GM21529 (cell line): ENCODE measurements around the gene CRB1.
"Not testable (repeated sequence)": the region's sequence is repeated elsewhere in the genome, so short reads cannot be mapped to it uniquely, and the experiment has no call there.

ENCODE experiments used
- ATAC-seq: cut with Tn5 transposase; IDR thresholded peaks from one replicate; pipeline ENCODE4 v1.9.1; 2021; ENCODE audit not compliant: unreplicated experiment

Gene CRB1

GRCh38 chr1:197451381-197451780, 183.3 kb downstream of the CRB1 start:
- no peak for ATAC-seq

- ATAC-seq = no peak
Observed at GRCh38 chr1:197453376-197454058, 185.5 kb downstream of the CRB1 start.

- ATAC-seq = no peak
Observed at GRCh38 chr1:197462539-197462938, 194.5 kb downstream of the CRB1 start.

GRCh38 chr1:197463142-197463541, 195.1 kb downstream of the CRB1 start:
- no peak for ATAC-seq

- ATAC-seq = no peak
Observed at GRCh38 chr1:197464044-197464443, 196.0 kb downstream of the CRB1 start.

- ATAC-seq = no peak
Observed at GRCh38 chr1:197465528-197466327, 197.7 kb downstream of the CRB1 start.

- ATAC-seq = no peak
Observed at GRCh38 chr1:197466813-197467212, 198.8 kb downstream of the CRB1 start.

- ATAC-seq = no peak
Observed at GRCh38 chr1:197467881-197468280, 199.8 kb downstream of the CRB1 start.

GRCh38 chr1:197468543-197469175, 200.6 kb downstream of the CRB1 start:
- ATAC-seq = no peak

GRCh38 chr1:197469620-197470210, 201.7 kb downstream of the CRB1 start:
- no peak for ATAC-seq

- ATAC-seq = no peak
Observed at GRCh38 chr1:197470330-197470729, 202.3 kb downstream of the CRB1 start.

- ATAC-seq = no peak
Observed at GRCh38 chr1:197471248-197471985, 203.4 kb downstream of the CRB1 start.

GRCh38 chr1:197472141-197472540, 204.1 kb downstream of the CRB1 start:
- no peak for ATAC-seq

- ATAC-seq = no peak
Observed at GRCh38 chr1:197480446-197480845, 212.4 kb downstream of the CRB1 start.

GRCh38 chr1:197481101-197481500, 213.0 kb downstream of the CRB1 start:
- ATAC-seq = peak; percentile 54

- ATAC-seq = no peak
Observed at GRCh38 chr1:197485790-197486189, 217.7 kb downstream of the CRB1 start.

- ATAC-seq = no peak
Observed at GRCh38 chr1:197486946-197487345, 218.9 kb downstream of the CRB1 start.

- not testable (repeated sequence) for ATAC-seq
Observed at GRCh38 chr1:197491505-197491904, 223.5 kb downstream of the CRB1 start.

GRCh38 chr1:197496722-197497121, 228.7 kb downstream of the CRB1 start:
- no peak for ATAC-seq

GRCh38 chr1:197510691-197511378, 242.8 kb downstream of the CRB1 start:
- no peak for ATAC-seq
